ENCODE results near the gene ATP5F1A. TPM values are rescaled to one million over a fixed set of nuclear protein-coding genes. Genes with fewer than 3 reads are reported as not detected.

Gene ATP5F1A
- total RNA-seq, 1 donor from 2014 or later = 290 TPM

- H3K27me3 Mint-ChIP-seq (ENCODE audit: low read depth) = no peaks in the 10 kb centered on the region
- no peak for DNase-seq (ENCODE audit: low spot score)
- H3K4me3 Mint-ChIP-seq (ENCODE audit: unreplicated experiment) = no peak overlapping the region
- no peaks in the 10 kb centered on the region for H3K36me3 Mint-ChIP-seq (ENCODE audit: low read depth)
- peaks cover 31% of the 10 kb centered on the region for H3K4me1 Mint-ChIP-seq (ENCODE audit: low read depth)
- TF ChIP-seq CTCF (IDR thresholded peaks at IDR 0.05) = no peak
- H3K9me3 Mint-ChIP-seq (ENCODE audit: low read depth) = peaks cover 3% of the 10 kb centered on the region
- H3K27ac Mint-ChIP-seq (ENCODE audit: unreplicated experiment) = no peak overlapping the region
These were observed 29.3 kb downstream of the ATP5F1A start for GRCh38 chr18:46068763-46069162.

DNA sequence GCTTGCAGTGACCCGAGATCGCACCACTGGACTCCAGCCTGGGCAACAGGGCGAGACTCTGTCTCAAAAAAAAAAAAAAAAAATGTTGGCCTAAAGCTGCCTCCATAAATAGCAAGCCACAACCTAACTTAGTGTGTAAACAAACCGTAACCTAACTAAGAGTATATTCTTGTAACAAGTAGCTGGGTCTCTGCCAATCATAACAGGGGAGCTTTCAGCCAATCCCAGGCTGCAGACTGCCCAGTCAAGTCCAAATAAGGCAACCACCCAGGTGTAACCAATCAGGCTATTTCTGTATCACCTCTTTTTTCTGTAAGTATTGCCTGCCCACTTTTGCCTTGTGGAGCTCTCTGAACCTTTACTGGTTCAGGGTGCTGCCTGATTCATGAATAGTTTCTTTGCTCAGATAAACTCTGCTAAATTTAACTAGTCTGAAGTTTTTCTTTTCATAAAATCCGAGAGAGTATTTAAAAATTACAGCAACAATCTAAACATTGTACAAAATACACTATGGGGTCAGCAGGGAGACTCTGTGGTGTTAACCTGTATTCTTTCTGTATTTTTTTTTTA lies 30.6 kb downstream of the ATP5F1A start:
- Mint-ChIP-seq H3K9me3 (ENCODE audit: low read depth) (peaks cover 3% of the 10 kb centered on the region), H3K4me1 (ENCODE audit: low read depth) (peaks cover 22% of the 10 kb centered on the region), H3K4me3 (ENCODE audit: unreplicated experiment) (no peak overlapping the region), H3K36me3 (ENCODE audit: low read depth) (no peaks in the 10 kb centered on the region), H3K27me3 (ENCODE audit: low read depth) (no peaks in the 10 kb centered on the region), H3K27ac (ENCODE audit: unreplicated experiment) (no peak overlapping the region)
- TF ChIP-seq CTCF (IDR thresholded peaks at IDR 0.05) = no peak
- DNase-seq (ENCODE audit: low spot score) = no peak

GRCh38 chr18:46062781-46063180 lies 35.3 kb downstream of the ATP5F1A start:
- Mint-ChIP-seq H3K27me3 (ENCODE audit: low read depth) (no peaks in the 10 kb centered on the region), H3K27ac (ENCODE audit: unreplicated experiment) (no peak overlapping the region), H3K36me3 (ENCODE audit: low read depth) (no peaks in the 10 kb centered on the region), H3K9me3 (ENCODE audit: low read depth) (peaks cover 3% of the 10 kb centered on the region), H3K4me1 (ENCODE audit: low read depth) (peaks cover 4% of the 10 kb centered on the region), H3K4me3 (ENCODE audit: unreplicated experiment) (no peak overlapping the region)
- no peak for TF ChIP-seq CTCF (IDR thresholded peaks at IDR 0.05)
- DNase-seq (ENCODE audit: low spot score) = no peak

DNA sequence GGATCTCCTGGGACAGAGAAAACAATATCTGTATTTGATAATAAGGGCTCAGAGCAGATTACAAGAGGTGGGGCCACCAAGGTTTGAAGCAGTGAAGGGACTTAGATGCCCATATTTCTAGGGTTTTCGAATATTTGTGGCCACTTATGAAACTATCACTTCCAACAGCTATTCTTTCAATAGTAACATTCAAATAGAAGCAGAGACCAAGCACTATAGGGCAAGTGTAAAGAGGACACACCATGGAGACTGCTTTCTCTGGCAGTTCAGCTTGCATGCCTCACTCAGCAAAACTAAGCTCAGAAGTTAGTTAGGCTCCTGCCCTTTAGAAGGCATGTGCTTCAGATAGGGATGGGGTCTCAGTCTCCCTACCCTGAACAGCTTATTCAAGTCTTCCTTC lies 36.3 kb downstream of the ATP5F1A start:
- Mint-ChIP-seq H3K27ac (ENCODE audit: unreplicated experiment) (no peak overlapping the region), H3K36me3 (ENCODE audit: low read depth) (no peaks in the 10 kb centered on the region), H3K4me1 (ENCODE audit: low read depth) (peaks cover 4% of the 10 kb centered on the region), H3K27me3 (ENCODE audit: low read depth) (no peaks in the 10 kb centered on the region), H3K4me3 (ENCODE audit: unreplicated experiment) (no peak overlapping the region), H3K9me3 (ENCODE audit: low read depth) (no peaks in the 10 kb centered on the region)
- no peak for TF ChIP-seq CTCF (IDR thresholded peaks at IDR 0.05)
- no peak for DNase-seq (ENCODE audit: low spot score)

DNA sequence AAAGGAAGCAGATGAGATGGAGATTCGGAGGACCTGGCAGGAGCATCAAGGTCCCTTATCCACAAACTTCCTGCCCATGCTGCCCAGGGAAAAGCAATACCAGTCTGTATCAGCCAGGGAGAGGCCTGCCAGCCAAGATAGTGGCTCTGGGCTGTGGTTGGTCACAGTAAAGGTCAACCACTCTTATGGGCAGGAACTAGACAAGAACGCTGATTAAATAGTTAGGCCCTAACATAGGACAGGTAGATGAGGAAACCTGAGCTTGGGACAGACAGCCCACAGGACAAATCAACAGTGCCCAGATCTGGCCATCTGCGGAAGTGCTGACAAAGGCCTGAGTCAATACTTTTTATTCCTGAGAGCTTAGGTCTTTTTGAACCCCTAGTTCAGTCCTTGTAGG lies 36.7 kb downstream of the ATP5F1A start:
- peaks cover 4% of the 10 kb centered on the region for H3K4me1 Mint-ChIP-seq (ENCODE audit: low read depth)
- TF ChIP-seq CTCF (IDR thresholded peaks at IDR 0.05) = no peak
- no peak overlapping the region for H3K27ac Mint-ChIP-seq (ENCODE audit: unreplicated experiment)
- no peaks in the 10 kb centered on the region for H3K36me3 Mint-ChIP-seq (ENCODE audit: low read depth)
- H3K9me3 Mint-ChIP-seq (ENCODE audit: low read depth) = no peaks in the 10 kb centered on the region
- no peaks in the 10 kb centered on the region for H3K27me3 Mint-ChIP-seq (ENCODE audit: low read depth)
- no peak overlapping the region for H3K4me3 Mint-ChIP-seq (ENCODE audit: unreplicated experiment)
- DNase-seq (ENCODE audit: low spot score) = no peak

All from chondrocyte (in vitro differentiated cells).